ENCODE results near the gene P4HA3. TPM values are rescaled to one million over a fixed set of nuclear protein-coding genes. Genes with fewer than 3 reads are reported as not detected.

Gene P4HA3
- 1.7 TPM for total RNA-seq

- Histone ChIP-seq H3K27ac (no peak within 1 kb of the TSS), H3K27me3 (no peaks in the 10 kb centered on the region), H3K4me1 (peaks cover 10% of the 10 kb centered on the region), H3K4me3 (peak within 1 kb of the TSS; percentile 43 to 65), H3K36me3 (no peaks in the 10 kb centered on the region), H3K9me3 (peaks cover under 1% of the 10 kb centered on the region)
- DNase-seq (ENCODE audit: extremely low spot score in 2 of 2): no peak
- intact Hi-C loops (cut with DNase I): no loop called here
- TF ChIP-seq POLR2AphosphoS5 (IDR thresholded peaks at IDR 0.05; ENCODE audit: insufficient read depth in 1 of 2, low read depth in 1 of 2) (no peak), POLR2A (IDR thresholded peaks at IDR 0.05) (peak in 1 of 2 donors; percentile 22)
Observed at GRCh38 chr11:74311352-74311926, at the start of gene P4HA3. Gene P4HA3, minus strand, starts transcription at chr11:74311640. Its CDS starts 29 bp downstream, at chr11:74311611.

- Histone ChIP-seq H3K36me3 (peaks cover 0 to 27% of the 10 kb centered on the region in 2 donors), H3K4me1 (no peaks in the 10 kb centered on the region), H3K4me3 (no peak overlapping the region), H3K27me3 (no peaks in the 10 kb centered on the region), H3K27ac (no peak overlapping the region), H3K9me3 (no peaks in the 10 kb centered on the region)
- intact Hi-C loops (cut with DNase I): no loop called here
- no peak for TF ChIP-seq CTCF (IDR thresholded peaks at IDR 0.05)
- no peak for TF ChIP-seq POLR2A (IDR thresholded peaks at IDR 0.05)
- no peak for TF ChIP-seq POLR2AphosphoS5 (IDR thresholded peaks at IDR 0.05; ENCODE audit: insufficient read depth in 1 of 2, low read depth in 1 of 2)
- no peak for DNase-seq (ENCODE audit: extremely low spot score in 2 of 2)
Observed at GRCh38 chr11:74357449-74357848, 46.0 kb upstream of the P4HA3 start.

GRCh38 chr11:74355626-74356025 is 44.2 kb upstream of the P4HA3 start:
- Histone ChIP-seq H3K27me3 (no peaks in the 10 kb centered on the region), H3K9me3 (no peaks in the 10 kb centered on the region), H3K36me3 (peaks cover 0 to 15% of the 10 kb centered on the region in 2 donors), H3K4me3 (no peak overlapping the region), H3K4me1 (no peaks in the 10 kb centered on the region), H3K27ac (no peak overlapping the region)
- intact Hi-C loops (cut with DNase I): no loop called here
- no peak for DNase-seq (ENCODE audit: extremely low spot score in 2 of 2)
- TF ChIP-seq POLR2A (IDR thresholded peaks at IDR 0.05) (no peak), CTCF (IDR thresholded peaks at IDR 0.05) (no peak), POLR2AphosphoS5 (IDR thresholded peaks at IDR 0.05; ENCODE audit: insufficient read depth in 1 of 2, low read depth in 1 of 2) (no peak)

- Histone ChIP-seq H3K27ac (no peak overlapping the region), H3K36me3 (peaks cover 0 to 5% of the 10 kb centered on the region in 2 donors), H3K9me3 (no peaks in the 10 kb centered on the region), H3K27me3 (no peaks in the 10 kb centered on the region), H3K4me3 (no peak overlapping the region), H3K4me1 (no peaks in the 10 kb centered on the region)
- no peak for DNase-seq (ENCODE audit: extremely low spot score in 2 of 2)
- intact Hi-C loops (cut with DNase I): no loop called here
- TF ChIP-seq CTCF (IDR thresholded peaks at IDR 0.05) (no peak), POLR2AphosphoS5 (IDR thresholded peaks at IDR 0.05; ENCODE audit: insufficient read depth in 1 of 2, low read depth in 1 of 2) (no peak), POLR2A (IDR thresholded peaks at IDR 0.05) (no peak)
Observed at GRCh38 chr11:74354036-74354435, 42.6 kb upstream of the P4HA3 start.

- TF ChIP-seq POLR2AphosphoS5 (IDR thresholded peaks at IDR 0.05; ENCODE audit: insufficient read depth in 1 of 2, low read depth in 1 of 2) (no peak), POLR2A (IDR thresholded peaks at IDR 0.05) (no peak), CTCF (IDR thresholded peaks at IDR 0.05) (no peak)
- no peak for DNase-seq (ENCODE audit: extremely low spot score in 2 of 2)
- intact Hi-C loops (cut with DNase I): no loop called here
- no peaks in the 10 kb centered on the region for H3K4me1 ChIP-seq
- no peak overlapping the region for H3K4me3 ChIP-seq
- no peaks in the 10 kb centered on the region for H3K9me3 ChIP-seq
- H3K27ac ChIP-seq: no peak overlapping the region
- no peaks in the 10 kb centered on the region for H3K36me3 ChIP-seq
- H3K27me3 ChIP-seq: no peaks in the 10 kb centered on the region
Observed at GRCh38 chr11:74347381-74347780, 35.9 kb upstream of the P4HA3 start.
